CD4-positive, alpha-beta T cell treated with Interleukin-10 for 1 hour (primary cell): ENCODE measurements around the gene C16orf54.
"Not testable (repeated sequence)": the region's sequence is repeated elsewhere in the genome, so short reads cannot be mapped to it uniquely, and the experiment has no call there.

Experiments
- DNase-seq: peaks from one replicate; pipeline ENCODE4 v3.0.0-alpha.2; 2020

C16orf54 gene, protein sequence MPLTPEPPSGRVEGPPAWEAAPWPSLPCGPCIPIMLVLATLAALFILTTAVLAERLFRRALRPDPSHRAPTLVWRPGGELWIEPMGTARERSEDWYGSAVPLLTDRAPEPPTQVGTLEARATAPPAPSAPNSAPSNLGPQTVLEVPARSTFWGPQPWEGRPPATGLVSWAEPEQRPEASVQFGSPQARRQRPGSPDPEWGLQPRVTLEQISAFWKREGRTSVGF

DNA sequence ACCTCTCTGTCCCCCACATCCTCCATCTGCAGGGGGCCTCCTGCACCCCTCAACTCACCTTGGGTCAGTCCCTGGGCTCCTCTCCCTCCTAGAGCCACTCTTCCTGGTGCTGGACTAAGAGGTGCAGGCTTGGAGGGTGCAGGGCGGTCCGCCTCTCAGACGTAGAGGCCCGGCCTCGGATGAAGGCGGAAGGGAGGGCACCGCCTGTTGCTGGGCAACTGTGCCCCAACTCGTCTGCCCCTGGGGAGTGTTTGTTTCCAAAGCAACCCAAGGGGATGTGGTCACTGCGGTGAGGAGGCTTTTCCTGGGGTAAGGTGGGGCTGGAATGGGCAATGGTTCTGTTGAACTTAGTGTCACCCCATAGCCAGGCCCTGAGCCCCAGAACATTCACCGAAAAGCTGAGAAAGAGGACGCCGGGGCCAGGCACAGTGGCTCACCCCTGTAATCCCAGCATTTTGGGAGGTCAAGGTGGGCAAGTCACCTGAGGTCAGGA lies at the start of gene C16orf54:
TSS of gene C16orf54 (minus strand) at position 138 of the 493 bp plus-strand sequence. CDS start 1,039 bp downstream, outside the sequence.
- peak; percentile 97 for DNase-seq

DNA sequence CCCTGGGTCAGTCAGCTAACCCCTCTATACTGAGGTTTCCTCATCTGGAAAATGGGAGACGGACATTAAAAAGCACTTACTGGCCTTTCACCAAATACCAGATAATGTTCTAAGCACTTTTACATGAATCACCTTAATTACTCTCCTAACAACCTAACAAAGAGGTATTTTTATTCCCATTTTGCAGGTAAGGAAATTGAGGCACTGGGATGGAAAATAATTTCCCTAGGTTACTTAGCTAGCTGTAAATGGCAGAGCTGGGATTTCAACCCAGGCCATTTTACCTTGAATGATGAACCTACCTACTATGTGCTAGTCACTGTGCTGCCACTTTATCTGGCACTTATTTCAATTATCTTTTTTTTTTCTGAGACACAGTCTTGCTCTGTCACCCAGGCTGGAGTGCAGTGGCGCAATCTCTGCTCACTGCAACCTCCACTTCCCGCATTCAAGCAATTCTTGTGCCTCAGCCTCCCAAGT lies 48.5 kb upstream of the C16orf54 start:
- DNase-seq = no peak

DNA sequence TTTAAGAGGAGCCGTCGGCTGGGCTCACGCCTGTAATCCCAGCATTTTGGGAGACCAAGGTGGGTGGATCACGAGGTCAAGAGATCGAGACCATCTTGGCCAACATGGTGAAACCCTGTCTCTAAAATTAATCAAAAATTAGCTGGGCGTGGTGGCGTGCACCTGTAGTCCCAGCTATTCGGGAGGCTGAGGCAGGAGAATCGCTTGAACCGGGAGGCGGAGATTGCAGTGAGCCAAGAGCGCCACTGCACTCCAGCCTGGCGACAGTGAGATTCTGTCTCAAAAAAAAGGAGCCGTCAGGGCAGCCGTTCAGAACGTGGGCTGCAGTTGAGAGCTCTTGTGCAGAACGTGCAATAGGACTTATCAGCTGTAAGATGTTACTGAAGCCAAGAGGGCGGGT lies 47.4 kb upstream of the C16orf54 start:
- not testable (repeated sequence) for DNase-seq

DNA sequence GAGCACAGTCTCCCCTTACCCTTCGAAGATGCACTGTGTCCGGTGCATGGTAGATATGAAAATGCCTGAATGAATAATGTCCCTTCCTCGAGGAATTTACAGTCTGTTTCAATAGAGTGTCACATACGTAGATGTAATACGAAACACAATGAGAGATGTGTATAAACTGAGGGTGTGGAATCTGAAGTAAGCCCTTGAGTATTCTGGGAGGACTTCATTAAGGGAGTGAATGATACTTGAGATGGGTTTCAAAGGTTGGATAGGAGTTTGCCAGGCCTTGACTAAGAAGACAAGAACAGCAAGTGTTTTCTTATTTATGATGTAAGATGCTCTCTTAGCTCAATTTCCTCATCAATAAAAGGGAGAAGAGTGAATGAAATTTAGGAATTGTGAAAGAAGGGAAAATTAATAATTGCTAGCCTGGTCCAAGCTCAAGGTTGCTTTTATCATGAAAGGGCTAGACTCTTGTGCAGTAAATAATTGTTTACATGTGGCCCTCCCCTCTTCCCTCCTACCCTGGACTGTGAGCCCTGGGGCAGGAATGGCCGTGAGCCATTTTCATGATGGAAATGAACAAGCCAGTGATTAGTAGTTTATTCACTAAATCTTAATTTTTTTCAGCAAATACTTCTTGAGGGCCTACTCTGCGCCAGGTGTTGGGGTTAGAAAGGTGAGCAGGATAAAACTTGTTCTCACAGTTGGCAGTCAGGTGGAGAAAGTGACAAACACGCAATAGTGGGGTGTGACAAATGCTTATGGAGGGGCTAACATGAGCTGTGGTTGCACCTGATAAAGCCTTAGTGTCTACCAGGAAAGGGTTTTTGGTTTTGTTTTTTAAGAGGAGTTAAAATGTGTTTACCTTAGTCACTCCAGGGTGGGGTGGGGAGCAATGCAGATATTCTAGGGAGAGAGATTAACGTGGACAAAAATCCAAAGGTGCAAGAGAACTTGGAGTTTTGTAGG lies 46.3 kb upstream of the C16orf54 start:
- DNase-seq = no peak

DNA sequence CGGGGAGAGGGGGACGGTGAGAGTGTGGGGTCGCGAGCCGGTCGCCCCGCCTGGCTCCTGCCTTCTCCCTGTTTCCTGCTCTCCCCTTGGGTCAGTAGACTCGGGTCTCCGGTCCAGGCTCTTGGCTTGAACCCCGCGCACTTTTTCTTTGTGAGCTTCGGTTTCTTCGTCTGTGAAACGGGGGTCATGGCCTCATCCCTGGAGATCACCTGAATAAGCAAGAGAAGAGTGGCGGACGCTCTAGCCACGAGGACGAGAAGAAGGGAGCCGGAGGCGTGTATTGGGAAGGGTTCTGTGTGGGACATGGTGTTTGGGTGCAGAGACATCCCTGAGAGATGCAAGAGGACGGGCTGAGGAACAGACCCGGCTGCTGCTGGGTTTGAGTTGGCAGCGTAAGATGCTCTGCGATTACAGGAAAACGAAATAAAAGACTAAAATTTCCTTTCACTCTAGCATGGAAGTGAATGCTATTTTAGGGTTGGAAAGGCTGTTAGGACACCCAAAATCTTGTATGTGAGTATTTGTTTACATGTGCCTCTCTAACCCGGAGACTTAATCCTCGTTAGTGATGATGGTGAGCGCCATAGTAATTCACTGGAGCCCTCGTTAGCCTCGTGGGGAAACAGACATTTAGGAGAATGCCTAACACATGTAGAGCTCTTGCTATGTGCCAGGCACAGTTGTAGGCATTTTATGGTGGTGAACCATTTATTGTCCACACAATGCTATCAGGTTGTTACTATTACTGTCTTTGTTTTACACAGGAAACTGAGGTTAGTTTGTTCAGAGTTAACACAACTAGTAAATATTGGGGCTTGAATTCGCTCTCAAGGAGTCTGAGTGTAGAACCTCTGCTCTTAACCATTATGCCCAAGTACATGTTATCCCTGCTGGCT lies 45.4 kb upstream of the C16orf54 start:
- peak; percentile 29 for DNase-seq

DNA sequence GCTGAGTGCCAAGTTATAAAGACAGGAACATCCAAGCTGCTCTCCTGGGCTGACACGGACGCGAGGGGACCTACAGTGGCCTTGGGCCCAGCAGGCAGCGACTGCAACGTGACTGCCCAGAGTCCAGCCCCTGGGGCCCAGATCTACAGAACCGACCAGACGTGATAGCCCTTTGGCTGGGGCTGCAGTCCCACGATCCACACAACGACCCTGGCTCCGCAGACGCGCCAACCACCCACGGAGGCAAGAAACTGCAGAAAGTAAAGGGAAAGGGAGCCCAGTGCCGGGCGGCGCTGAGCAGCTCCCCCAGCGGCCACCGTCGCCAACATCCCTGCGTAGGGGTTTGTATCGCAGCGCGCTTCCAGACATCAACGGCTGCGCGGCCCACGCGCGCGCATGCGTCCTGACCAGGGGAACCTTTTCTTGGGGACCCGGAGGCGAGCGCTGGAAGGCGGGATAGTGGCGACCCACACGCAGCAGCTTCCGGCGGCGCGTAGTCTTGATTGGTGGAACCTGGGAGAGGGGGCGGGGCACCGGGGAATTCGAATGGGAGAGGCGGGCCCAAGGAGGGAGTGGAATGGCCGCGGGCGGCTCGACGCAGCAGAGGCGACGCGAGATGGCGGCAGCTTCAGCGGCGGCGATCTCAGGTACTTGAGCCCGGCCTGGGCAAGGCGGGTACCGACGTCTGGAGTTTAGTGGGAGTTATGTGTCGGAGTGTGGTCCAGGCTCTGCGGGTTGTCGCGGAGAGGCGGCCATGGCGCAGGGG lies 44.6 kb upstream of the C16orf54 start, which contains the start of gene KIF22:
TSS of gene KIF22 (plus strand) at position 569 of the 766 bp plus-strand sequence. CDS start at position 578, 9 bp downstream.
- peak; percentile 100 for DNase-seq

DNA sequence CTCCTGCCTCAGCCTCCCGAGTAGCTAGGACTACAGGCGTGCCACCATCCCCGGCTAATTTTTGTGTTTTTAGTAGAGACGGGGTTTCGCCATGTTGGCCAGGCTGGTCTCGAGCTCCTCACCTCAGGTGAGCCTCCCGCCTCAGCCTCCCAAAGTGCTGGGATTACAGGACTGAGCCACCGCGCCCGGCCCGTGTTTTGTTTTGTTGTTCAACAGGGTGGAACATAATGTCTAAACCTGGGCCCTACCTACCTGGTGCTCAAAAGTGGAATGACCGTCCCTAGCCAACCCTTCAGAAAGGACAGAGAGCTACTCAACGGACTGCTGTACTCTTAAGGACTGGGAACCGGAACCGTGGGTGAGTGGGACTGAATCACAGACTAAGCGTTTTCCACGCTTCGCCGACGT lies 44.0 kb upstream of the C16orf54 start:
- no peak for DNase-seq

DNA sequence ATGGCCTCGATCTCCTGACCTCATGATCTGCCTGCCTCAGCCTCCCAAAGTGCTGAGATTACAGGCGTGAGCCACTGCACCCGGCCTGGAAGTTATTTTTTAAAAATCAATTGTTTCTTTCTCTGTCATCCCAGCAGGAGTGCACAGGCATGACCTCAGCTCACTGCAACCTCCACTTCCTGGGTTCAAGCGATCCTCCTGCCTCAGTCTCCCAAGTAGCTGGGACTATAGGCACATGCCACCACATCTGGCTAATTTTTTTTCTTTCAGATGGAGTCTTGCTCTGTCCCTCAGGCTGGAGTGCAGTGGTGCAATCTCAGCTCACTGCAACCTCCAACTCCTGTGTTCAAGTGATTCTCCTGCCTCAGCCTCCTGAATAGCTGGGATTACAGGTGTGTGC lies 41.4 kb upstream of the C16orf54 start:
- not testable (repeated sequence) for DNase-seq

DNA sequence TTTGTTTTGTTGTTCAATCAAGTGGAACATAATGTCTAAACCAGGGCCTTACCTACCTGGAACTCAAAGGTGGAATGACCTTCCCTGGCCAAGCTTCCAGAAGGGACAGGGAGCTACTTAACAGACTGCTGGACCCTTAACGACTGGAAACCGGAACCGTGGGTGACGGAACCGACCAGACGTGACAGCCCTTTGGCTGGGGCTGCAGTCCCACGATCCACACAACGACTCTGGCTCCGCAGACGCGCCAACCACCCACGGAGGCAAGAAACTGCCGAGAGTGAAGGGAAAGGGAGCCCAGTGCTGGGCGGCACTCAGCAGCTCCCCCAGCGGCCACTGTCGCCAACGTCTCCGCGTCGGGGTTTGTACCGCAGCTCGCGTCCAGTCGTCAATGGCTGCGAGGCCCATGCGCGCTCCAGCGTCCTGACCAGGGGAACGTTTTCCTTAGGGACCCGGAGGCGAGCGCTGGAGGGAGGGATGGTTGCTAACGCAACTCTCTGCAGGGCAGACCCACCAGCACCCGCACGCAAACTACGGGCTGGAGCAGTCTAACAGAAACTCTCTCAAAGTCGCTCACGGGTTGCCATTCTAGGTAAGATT lies 39.2 kb upstream of the C16orf54 start:
- DNase-seq = peak; percentile 81

DNA sequence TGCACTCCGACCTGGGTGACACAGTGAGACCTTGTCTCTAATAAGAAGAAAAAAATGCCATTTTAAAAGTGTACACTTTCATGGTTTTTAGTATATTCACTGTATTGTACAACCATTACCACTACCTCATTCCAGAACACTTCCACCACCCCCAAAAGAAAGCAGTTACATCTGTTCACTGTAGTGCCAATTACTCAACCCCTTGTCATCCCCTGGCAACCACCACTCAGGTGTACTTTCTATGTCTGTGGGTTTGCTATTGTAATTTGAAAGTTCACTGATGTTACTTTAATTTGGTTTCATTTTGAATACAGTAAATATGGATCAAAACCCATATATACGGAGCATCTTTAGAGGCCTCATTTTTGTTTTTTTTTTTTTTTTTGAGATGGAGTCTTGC lies 38.4 kb upstream of the C16orf54 start:
- DNase-seq = peak; percentile 28

DNA sequence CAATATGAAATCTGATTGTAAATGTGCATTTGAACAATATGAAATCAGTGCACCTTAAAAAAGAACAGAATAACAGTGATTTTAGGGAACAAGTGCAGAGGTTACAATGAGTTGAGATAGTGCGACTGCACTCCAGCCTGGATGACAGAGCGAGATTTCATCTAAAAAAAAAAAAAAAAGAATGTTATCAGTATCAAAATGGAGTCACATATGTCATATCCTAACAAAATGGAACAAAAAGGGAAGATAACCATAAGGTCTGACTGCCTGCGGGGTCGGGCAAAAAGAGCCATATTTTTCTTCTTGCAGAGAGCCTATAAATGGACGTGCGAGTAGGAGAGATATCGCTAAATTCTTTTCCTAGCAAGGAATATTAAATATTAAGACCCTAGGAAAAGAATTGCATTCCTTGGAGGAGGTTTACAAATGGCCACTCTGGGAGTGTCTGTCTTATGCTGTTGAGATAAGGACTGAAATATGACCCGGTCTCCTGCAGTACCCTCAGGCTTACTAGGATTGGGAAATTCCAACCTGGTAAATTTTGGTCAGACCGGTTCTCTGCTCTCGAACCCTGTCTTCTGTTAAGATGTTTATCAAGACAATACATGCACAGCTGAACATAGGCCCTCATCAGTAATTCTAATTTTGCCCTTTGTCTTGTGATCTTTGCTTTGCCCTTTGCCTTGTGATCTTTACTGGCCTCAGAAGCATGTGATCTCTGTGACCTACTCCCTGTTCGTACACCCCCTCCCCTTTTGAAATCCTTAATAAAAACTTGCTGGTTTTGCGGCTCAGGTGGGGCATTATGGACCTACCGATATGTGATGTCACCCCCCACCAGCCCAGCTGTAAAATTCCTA lies 37.5 kb upstream of the C16orf54 start:
- DNase-seq = not testable (repeated sequence)

DNA sequence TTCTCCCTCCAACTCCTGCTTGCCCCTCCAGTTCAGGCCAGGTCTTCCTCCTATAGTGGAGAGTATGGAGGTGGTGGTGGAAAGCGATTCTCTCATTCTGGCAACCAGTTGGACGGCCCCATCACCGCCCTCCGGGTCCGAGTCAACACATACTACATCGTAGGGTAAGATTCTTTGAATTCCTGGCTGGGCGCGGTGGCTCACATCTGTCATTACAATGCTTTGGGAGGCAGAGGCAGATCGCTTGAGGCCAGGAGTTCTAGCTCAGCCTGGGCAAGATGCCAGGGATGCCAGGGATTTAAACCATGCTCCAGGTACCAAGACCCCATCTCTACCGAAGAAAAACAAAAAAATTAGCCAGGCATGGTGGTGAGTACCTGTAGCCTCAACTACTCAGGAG lies 33.7 kb upstream of the C16orf54 start:
- DNase-seq = no peak

DNA sequence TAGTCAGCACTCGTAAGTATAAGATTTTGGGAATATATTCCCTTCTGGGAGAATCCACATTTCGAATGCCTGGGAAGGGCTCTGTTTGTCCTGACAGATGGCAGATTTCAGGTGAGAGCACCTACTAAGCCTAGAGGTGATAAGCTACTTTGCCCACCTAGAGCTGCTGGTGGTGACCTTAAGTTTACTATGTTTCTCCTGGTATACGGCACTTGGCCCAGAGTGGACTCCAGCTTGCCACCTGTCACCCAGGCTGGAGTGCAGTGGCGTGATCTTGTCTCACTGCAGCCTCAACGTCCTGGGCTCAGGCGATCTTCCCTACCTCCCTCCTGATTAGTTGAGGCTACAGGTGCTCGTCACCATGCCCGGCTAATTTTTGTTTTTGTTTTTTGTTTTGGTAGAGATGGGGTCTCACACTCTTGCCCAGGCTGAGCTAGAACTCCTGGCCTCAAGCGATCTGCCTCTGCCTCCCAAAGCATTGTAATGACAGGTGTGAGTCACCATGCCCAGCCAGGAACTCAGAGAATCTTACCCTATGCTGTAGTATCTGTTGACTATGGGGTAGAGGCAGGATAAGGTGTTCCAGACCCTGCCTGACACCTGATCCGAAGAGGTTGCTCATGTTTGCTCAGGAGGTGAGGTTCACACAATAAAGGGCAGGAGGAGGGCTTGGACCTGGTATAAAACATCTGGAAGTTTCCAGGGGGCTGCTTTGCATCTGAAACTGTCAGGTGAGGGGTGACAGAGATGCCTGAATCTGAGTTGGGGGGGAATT lies 32.0 kb upstream of the C16orf54 start, which contains the start of gene ZG16:
TSS of gene ZG16 (plus strand) at position 681 of the 775 bp plus-strand sequence. CDS start 1,011 bp downstream, outside the sequence.
- no peak for DNase-seq

DNA sequence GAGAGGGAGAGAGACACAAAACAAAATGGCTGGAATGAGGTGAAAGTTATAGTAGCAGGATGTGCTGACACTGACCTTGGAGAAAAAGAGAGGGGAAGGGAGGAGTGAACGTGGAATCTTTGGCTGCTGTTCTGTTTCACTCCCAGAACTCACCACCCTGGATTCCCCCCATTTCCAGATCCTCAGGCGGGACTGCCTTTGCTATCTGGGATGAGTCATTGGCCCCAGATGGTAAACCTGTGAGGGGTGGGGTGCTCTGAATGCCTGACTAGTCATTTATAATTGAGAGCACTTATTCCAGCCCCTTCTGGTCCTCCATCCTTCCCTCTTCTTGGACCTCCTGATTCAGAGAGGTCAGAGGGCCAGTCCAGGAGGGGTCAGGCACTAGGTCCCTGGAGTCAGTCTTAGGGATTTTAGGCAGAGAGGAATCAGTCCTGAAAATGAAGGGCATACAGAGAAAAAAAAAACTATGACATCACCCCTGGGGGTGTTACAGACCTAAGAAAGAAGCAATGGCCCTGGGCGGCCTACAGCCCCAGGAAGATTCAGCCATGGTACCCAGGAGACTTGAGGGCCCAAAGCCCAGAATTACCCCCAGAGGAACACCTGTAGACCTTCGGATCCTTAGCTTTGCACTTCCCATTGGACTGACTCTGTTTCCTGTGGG lies 30.1 kb upstream of the C16orf54 start:
- no peak for DNase-seq

DNA sequence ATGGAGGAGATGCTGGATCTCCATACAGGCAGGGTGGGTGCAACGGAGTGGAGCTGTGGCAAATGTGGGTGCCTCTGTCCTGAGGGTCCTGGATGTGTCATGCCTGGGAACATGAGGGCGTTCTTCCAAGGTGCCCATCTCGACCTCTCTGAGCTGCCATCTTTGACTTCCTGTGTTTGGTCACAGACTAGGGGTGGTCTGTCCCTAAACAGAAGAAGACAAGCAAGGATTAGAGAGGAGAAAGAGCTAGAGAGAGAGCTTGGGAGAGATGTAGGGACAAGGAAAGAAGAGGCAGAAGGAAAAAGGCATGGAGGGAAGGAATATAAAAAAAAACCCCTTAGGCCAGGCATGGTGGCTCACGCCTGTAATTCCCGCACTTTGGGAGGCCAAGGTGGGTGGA lies 28.9 kb upstream of the C16orf54 start:
- DNase-seq = no peak

DNA sequence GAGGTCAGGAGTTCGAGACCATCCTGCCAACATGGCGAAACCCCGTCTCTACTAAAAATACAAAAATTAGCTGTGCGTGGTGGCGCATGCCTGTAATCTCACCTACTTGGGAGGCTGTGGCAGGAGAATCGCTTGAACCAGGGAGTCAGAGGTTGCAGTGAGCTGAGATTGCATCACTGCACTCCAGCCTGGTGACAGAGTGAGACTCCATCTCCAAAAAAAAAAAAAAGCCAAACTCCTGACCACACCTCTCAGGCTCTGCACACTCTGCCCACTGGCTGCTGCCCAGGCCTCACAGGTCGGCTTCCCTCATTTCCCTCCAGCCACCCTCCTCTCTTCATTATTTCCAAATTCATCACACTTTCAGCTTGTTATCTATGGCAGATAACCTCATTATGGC lies 26.5 kb upstream of the C16orf54 start:
- DNase-seq = not testable (repeated sequence)

DNA sequence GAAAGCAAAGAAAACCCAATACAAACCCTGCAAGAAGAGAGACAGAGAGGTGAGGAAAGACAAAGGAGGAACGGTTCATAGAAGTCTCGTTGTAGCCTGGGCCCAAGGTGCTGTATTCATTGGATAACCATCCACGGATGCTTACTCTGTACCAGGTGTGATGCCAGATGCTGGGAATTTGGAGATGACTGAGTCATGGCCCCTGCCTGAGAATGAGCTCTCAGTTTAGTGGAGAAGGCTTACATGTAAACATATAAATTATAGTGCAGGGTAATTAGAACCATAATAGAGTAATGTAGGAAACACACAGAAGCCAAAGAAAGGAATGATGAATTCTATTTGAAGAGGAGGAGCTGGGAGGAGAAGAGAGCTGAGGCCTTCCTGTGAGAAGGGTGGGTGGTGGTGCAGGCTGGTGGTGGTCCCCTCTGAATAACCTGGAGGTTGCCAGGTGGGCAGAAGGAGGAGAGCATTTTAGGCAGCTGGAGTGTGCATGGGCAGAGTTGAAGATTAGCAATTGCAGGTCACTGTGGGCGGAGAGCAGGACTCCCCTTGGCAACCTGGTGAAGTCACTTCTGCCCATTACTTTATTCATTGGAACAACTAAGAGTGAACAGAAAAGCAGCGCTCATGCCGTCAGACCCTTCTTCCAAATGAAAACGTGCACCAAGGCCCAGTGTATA lies 24.6 kb upstream of the C16orf54 start:
- DNase-seq = no peak

DNA sequence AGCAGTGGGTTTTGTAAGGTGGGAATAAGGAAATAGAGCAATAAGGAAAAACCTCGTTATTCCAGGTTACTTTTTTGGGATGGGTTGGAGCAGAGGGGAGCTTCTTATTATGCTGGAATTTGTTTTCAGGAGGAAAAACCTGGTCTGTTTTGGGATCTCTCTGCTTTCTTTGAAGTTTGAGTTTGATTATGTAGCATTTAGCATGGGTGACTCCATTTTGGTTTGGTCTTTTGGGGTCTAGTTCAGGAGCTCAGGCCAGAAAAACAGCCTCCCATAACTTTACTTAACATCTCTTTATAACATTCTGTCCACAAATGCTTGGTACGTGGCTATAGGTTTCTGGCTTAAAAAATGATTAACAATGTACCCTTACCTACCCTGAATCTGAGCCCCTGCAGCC lies 23.7 kb upstream of the C16orf54 start:
- no peak for DNase-seq
